ENCODE measurements around the gene EXOC3L4. TPM values are rescaled to one million over a fixed set of nuclear protein-coding genes. Genes with fewer than 3 reads are reported as not detected.

EXOC3L4 gene
- total and polyA plus RNA-seq, 2 of the 8 experiments (the other 6 are each of a cell fraction or from before 2014, with no cell fraction given) = 0.45 to 0.57 TPM

GRCh38 chr14:103070263-103070885, 24.2 kb upstream of the EXOC3L4 start (continued):
- TF ChIP-seq HDAC2 (IDR thresholded peaks at IDR 0.05; ENCODE audit: borderline replicate concordance in 1 of 2, low read depth in 2 of 2, low read length in 2 of 2) = no peak
- TF ChIP-seq ATF3 (IDR thresholded peaks at IDR 0.05; ENCODE audit: insufficient read depth, low read depth, low read length) = no peak
- TF ChIP-seq POLR2AphosphoS5 (IDR thresholded peaks at IDR 0.05; ENCODE audit: low read depth, low read length) = no peak
- TF ChIP-seq RNF2 (IDR thresholded peaks at IDR 0.05; ENCODE audit: borderline replicate concordance, low read depth, low read length, missing control alignments, poor library complexity, severe bottlenecking) = no peak
- no peak for TF ChIP-seq TEAD4 (IDR thresholded peaks at IDR 0.05; ENCODE audit: low read depth, low read length)
- TF ChIP-seq RFX5 (IDR thresholded peaks at IDR 0.05; ENCODE audit: borderline replicate concordance, low read depth, low read length) = no peak
- no peak for TF ChIP-seq FOSL1 (IDR thresholded peaks at IDR 0.05; ENCODE audit: insufficient read depth, low read depth, low read length)
- no peak for TF ChIP-seq EGR1 (IDR thresholded peaks at IDR 0.05; ENCODE audit: borderline replicate concordance, low read depth, low read length)
- TF ChIP-seq SP4 (IDR thresholded peaks at IDR 0.05; ENCODE audit: low read length) = no peak

Measured in H1 (cell line).